Skeletal muscle cell (primary cell): ENCODE data around the gene MCRIP1.

Experiments
- DNase-seq: peaks from one replicate; pipeline ENCODE4 v3.0.0-alpha.2; 2010; ENCODE audit warnings: low read depth
- H3K4me3 ChIP-seq: 2 replicates; pipeline ENCODE4 v1.5.1; 2011; ENCODE audit warnings: low read depth, mild to moderate bottlenecking, control low read depth, low read length, moderate library complexity

MCRIP1 gene

DNA sequence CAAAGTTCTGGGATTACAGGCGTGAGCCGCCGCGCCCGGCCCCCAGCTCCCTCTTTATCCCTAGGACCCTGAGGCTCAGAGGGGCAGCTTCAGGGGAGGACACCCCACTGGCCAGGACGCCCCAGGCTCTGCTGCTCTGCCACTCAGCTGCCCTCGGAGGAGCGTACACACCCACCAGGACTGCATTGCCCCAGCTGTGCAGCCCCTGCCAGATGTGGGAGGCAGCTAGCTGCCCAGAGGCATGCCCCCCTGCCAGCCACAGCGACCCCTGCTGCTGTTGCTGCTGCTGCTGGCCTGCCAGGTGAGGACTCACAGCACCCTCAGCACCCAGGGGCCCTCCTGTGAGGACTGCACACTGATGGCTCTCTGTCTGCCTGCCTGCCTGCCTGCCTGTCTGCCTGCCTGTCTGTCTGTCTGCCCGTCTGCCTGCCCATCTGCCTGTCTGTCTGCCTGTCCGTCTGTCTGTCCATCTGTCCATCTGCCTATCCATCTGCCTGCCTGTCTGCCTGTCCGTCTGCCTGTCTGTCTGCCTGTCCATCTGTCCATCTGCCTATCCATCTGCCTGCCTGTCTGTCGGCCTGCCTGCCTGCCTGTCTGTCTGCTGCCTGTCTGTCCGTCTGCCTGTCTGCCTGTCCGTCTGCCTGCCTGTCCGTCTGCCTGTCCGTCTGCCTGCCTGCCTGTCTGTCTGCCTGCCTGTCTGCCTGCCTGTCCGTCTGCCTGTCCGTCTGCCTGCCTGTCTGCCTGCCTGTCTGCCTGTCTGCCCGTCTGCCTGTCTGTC lies 24.1 kb downstream of the MCRIP1 start:
- DNase-seq = no peak
- H3K4me3 ChIP-seq = no peak overlapping the region

DNA sequence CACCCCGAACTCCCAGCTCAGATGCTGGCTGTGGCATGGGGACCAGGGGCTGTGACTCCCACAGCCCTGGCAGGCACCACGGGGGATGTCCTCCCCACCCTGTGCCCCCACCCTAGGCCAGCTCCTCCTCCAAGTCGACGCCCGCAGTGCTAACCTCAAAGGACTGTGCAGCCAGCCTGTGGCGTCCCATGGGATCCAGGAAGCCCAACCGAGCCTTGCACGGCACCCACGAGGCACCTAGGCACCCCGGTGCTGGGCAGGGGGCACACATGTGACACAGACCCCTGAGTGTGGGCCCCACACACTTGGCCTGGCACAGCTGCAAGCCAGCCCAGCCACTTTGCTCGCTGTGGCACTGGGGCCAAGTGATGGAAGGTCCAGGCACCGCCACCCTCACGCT lies 25.3 kb downstream of the MCRIP1 start:
- DNase-seq = no peak
- no peak overlapping the region for H3K4me3 ChIP-seq

DNA sequence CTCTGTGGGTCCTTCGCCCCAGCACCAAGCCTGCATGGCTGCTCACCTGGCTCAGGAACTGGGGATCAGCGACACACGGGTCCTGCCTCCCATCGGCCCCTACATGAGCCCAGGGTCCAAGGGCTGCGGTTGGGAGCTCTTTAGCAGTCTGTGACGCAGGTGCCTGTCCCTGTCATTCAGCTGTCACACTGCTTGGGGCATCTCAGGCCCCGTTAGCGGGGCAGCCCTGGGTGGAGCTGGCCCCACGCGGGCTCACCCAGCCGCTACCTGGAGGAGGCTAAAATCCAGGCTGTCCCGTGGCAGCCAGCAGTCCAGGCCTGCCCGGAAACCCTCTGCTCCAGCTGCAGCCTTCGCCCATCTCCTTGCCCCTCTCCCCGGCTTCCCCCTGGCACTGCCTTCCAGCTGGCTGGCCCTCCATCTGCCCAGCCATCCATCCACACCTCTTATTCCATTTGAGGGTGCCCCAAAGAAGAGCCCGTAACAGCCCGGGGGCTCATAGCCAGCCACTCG lies 25.8 kb downstream of the MCRIP1 start:
- DNase-seq = no peak
- no peak overlapping the region for H3K4me3 ChIP-seq

DNA sequence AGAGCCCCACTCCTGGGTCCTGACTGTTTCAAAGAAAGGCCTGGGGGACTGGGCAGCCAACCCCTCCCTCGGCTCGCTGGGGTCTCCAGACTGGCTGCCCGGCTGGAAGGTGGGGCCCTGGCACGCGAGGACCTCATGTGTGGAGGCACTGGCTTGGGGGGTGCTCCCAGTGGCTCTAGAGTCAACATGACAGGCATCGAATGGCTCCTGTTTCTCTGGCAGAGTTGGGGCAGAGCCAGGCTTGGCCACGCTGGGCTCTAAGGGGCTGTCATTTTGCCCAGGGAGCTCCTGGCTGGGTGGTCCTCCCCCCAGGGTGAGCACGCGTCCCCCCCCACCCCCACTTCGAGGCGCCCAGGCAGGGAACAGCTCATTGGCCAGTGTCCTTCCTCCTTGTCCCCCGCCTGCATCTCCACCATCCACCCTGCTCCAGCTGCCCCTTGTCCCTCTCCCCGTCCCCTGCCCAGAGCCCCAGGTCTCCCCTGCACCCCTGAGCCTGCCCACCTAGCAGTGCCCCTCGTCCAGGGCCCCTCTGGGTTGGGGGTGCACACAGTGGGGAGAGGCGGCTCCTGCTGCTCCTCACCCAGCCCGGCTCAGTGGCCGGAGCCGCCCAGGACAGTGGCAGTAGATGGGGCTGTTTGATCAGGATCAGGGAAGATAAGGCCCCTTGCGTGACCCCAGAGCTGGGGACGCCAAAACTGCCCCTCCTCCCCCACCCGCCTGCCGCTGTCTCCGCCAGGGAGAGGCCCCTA lies 26.5 kb downstream of the MCRIP1 start:
- DNase-seq = no peak
- H3K4me3 ChIP-seq = no peak overlapping the region

DNA sequence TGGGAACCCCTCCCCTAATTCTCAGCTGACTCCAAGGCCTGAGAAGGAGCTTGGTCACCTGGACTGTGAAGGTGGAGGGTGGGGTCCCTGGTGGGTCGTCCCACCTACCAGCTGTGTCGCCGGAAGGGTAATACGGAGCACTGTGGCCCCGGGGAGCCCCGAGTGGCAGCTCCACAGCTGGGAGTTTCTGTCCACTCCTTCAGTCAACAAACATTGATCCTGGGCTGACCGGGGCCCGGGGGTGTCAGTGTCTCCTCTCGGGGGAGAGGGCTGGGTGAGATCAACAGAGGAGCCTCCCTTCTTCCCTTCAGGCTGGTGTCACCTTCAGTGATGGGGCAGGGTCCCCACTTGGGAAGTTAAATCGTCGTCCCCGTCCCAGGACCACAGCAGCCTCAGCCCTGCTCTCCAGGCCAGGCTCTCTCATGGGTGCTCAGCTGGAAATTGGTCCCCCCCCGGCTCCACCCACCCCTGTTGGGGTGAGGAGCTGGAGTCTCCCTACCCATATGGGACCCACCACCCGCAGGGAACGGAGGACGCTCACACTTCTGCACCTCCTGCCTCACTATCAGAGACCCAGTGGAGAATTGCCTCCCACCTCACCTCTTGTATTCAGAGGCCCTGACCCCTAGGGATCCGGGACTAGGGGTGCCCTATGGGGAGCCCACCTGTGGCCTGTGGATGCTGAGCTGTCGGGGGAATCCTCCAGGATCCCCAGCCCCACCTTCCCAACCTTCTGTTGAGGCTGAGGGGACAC lies 27.2 kb downstream of the MCRIP1 start:
- H3K4me3 ChIP-seq = no peak overlapping the region
- DNase-seq = no peak

DNA sequence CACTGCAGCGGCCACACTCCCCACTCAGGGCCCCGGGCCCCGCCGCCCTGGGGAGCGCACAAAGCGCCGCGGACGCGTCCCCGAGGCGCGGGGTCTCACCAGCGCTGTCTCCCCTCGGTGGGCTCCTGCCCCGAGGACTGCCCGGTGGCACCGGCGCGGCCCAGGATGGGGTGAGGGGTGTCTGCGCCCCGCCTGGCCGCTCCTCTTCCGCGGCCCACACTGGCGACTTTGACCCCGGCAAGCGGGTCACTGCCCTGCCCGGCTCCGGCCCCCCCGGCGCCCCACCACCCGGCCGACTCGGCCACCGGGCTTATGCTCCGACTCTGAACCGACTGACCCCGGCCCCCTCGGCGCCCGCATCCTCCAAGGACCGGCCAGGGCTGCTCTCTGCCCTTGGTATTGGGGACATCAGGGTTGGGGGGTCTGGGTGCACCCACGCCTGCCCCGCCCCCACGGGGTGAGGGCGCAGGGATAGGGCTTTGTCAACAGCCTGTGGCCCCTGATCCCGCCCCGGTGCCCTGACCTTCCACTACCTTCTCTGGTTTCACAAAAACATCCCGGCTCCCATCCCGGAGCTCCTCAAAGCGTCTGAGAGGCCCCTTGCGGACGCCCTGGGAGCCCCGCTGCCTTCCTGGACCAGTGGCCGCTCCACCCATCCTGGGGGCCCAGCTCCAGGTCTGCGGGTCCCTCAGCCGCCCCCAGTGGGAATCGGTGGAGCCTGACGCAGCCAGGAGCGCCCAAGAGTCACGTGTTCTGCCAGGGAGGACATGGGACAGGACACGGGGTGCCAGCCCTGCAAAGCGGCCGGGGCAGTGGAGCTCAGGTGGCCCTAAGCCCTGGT lies 28.3 kb downstream of the MCRIP1 start:
- no peak overlapping the region for H3K4me3 ChIP-seq

DNA sequence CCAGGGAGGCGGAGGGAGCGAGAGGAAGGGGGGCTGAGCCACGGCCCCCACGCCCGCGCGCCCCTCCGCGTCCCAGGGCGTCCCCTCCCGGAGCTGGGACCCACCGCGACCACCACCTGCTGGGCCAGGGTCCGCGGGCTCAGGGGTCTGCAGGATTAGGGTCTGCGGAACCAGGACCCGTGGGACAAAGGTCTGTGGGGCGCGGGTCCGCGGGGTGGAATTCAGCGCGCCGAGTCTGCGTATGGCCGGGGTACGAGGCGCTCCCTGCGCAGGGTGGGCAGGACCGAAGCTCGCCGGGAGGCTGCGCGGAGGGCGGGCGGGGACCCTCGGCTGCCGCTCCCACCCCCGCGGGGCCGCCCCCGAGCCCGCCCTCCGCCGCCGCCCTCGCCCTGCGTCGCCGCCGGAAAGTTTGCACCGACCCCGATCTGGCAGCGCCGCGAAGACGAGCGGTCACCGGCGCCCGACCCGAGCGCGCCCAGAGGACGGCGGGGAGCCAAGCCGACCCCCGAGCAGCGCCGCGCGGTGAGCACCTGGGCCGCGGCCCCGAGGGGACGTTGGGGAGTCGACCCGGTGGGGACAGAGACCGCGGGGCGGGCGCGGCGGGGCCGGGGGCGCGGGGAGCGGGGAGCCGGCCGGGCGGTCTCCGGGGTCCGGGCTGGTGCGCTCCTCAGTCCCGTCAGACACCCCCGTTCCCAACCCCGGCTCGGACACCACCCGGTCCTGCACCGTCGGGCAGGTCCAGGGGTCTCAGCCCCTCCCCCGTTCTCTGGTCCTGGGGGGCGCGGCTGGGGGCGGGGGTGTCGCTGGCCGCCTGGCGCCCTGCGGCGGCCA lies 29.1 kb downstream of the MCRIP1 start, which contains the start of gene GCGR:
Gene GCGR, plus strand, starts transcription at position 423 of the 831 bp plus-strand sequence. CDS start 4,869 bp downstream, outside the sequence.
- DNase-seq = no peak
- H3K4me3 ChIP-seq = no peak within 1 kb of the TSS

More for the DNA sequence above, 28.3 kb downstream of the MCRIP1 start:
- no peak for DNase-seq

DNA sequence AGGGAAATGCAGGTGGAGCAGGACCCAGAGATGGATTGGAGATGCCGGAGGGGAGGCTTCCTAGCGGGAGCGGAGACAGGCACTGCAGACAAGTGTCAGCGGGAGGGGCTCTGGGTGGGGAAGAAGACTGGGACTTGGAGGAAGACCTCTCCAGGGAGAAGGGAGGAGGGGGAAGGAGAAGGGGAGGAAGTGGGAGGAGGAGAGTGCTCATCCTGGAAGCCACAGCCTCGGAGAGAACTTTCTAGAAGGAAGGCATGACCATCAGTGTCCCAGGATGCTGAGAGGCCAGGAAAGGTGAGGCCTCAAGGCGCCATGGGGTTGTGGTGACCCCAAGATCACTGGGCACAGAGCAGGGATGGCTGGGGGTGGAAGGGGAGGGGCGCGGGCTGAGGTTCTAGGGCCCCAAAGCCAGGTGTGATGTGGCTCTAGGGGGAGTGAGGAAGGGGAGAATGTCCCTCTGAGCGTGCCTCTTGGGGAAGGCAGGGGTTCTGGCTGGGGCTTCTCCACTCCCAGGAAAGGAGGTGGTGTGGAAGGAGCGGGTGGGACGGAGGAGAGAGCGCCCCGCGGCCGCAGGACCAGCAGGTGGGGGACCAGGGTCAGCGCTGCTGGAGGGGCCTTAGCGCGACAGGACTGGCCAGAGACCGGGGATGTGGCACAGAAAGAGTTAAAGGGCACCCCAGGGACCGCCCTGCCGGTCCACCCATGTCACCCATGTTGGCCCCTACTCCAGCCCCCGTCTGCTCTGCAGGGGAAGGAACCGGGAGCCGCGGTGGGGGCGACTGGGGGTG lies 30.0 kb downstream of the MCRIP1 start:
- DNase-seq = no peak
- no peak overlapping the region for H3K4me3 ChIP-seq

GRCh38 chr17:81802048-81802758 lies 30.9 kb downstream of the MCRIP1 start:
- no peak overlapping the region for H3K4me3 ChIP-seq
- no peak for DNase-seq

DNA sequence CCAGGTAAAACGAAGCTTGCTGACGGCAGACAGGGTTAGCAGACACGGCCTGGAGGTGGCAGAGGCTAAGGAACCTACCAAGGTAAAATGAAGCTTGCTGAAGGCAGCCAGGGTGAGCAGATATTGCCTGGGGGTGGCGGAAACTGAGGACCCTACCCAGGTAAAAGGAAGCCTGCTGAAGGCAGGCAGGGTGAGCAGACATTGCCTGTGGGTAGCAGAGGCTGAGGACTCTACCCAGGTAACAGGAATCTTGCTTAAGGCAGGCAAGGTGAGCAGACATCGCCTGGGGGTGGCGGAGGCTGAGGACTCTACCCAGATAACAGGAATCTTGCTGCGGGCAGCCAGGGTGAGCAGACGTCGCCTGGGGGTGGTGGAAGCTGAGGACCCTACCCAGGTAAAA lies 31.8 kb downstream of the MCRIP1 start:
- no peak for DNase-seq
- H3K4me3 ChIP-seq = no peak overlapping the region

GRCh38 chr17:81794509-81794908 lies 38.6 kb downstream of the MCRIP1 start:
- DNase-seq = no peak
- no peak overlapping the region for H3K4me3 ChIP-seq

DNA sequence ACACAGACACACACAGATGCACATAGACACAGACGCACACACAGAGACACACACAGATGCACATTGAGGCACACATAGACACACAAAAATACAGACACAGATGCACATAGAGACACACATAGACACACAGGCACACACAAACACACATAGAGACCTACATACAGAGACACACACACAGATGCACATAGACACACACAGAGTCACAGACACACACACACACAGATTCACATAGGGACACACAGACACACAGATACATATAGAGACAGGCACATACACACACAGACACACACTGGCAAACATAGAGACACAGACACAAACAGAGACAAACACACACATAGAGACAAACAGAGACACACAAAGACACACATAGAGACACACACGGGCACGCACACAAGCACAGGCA lies 39.0 kb downstream of the MCRIP1 start:
- H3K4me3 ChIP-seq = no peak overlapping the region
- no peak for DNase-seq

DNA sequence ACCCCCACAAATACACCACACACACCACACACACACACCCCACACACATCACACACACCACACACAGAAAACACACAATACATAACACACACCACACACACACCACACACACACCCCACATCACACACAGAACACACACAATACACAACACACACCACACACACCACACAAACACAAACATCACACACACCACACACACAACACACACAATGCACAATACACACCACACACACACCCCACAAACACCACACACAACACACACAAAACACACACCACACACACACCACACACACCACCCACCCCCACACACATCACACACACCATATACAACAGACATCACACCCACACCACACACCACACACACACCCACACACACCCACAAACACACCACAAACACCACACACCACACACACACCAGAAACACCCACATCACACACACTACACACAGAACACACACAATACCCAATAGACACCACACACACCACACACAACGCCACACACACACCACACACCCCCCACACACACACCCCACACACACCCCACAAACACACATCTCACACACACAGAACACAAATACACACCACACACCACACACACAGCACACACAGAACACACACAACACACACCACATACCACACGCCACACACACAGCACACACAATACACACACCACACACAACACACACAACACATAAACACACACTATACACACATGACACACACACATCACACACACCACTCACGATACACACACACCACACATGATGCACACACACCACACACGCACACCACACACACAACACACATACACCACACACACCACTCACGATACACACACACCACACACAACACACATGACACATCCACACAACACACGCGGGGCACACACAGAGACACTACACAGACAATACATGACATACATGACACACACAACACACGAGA lies 40.1 kb downstream of the MCRIP1 start:
- no peak overlapping the region for H3K4me3 ChIP-seq
- no peak for DNase-seq
